Neural progenitor cell (in vitro differentiated cells): ENCODE measurements around the gene SRSF1. TPM values are rescaled to one million over a fixed set of nuclear protein-coding genes. Genes with fewer than 3 reads are reported as not detected.

Source experiments
- DNase-seq: peaks from one replicate; pipeline ENCODE4 v3.0.0-alpha.2; 2016; ENCODE audit warnings: low spot score
- H2AFZ ChIP-seq: fragments of 200-600 bp; sonication (generic); replicated peaks from 2 replicates; pipeline ENCODE4 v1.6.1; 2016; ENCODE audit warnings: antibody characterized with exemption
- H3F3A ChIP-seq: fragments of 200-600 bp; sonication (generic); 2 replicates; pipeline ENCODE4 v1.6.1; 2016; ENCODE audit warnings: antibody characterized with exemption, low read depth
- H3K27ac ChIP-seq: fragments of 200-600 bp; sonication (generic); 2 replicates; pipeline ENCODE4 v1.5.1; 2016; ENCODE audit warnings: mild to moderate bottlenecking
- H3K27me3 ChIP-seq: fragments of 200-600 bp; sonication (generic); 2 replicates; pipeline ENCODE4 v1.6.1; 2016; ENCODE audit warnings: mild to moderate bottlenecking, moderate library complexity
- H3K36me3 ChIP-seq: fragments of 200-600 bp; sonication (generic); 2 replicates; pipeline ENCODE4 v1.5.1; 2016
- H3K4me1 ChIP-seq: fragments of 200-600 bp; sonication (generic); 2 replicates; pipeline ENCODE4 v1.6.1; 2016; ENCODE audit warnings: mixed run types
- H3K4me2 ChIP-seq: fragments of 200-600 bp; sonication (generic); 2 replicates; pipeline ENCODE4 v1.6.1; 2016
- H3K4me3 ChIP-seq: fragments of 200-600 bp; sonication (generic); 2 replicates; pipeline ENCODE4 v1.5.1; 2016
- H3K79me2 ChIP-seq: fragments of 200-600 bp; sonication (generic); 2 replicates; pipeline ENCODE4 v1.6.1; 2016; ENCODE audit warnings: low read depth
- H3K9ac ChIP-seq: fragments of 200-600 bp; sonication (generic); 2 replicates; pipeline ENCODE4 v1.6.1; 2016
- H3K9me3 ChIP-seq: fragments of 200-600 bp; sonication (generic); 2 replicates; pipeline ENCODE4 v1.5.1; 2016; ENCODE audit warnings: low read depth
- H4K20me1 ChIP-seq: fragments of 200-600 bp; sonication (generic); 2 replicates; pipeline ENCODE4 v1.6.1; 2016; ENCODE audit warnings: low read depth
- H3K27ac Mint-ChIP-seq: 3 replicates; pipeline ENCODE4 v1.8.0; 2021; ENCODE audit warnings: mixed read lengths
- H3K27me3 Mint-ChIP-seq: 2 replicates; pipeline ENCODE4 v1.8.0; 2022; ENCODE audit warnings: low read depth, mild to moderate bottlenecking, inconsistent platforms, moderate library complexity, mixed read lengths; ENCODE audit not compliant: insufficient read depth
- H3K36me3 Mint-ChIP-seq: 3 replicates; pipeline ENCODE4 v1.8.0; 2021; ENCODE audit warnings: mixed read lengths
- H3K4me1 Mint-ChIP-seq: 3 replicates; pipeline ENCODE4 v1.8.0; 2021; ENCODE audit warnings: mixed read lengths
- H3K4me3 Mint-ChIP-seq: 3 replicates; pipeline ENCODE4 v1.8.0; 2021; ENCODE audit warnings: mild to moderate bottlenecking, moderate library complexity, mixed read lengths
- H3K9me3 Mint-ChIP-seq: 3 replicates; pipeline ENCODE4 v1.8.0; 2020; ENCODE audit warnings: mixed read lengths
- EZH2 ChIP-seq: fragments of 200-600 bp; sonication (generic); IDR thresholded peaks from 2 replicates; pipeline ENCODE4 v1.6.1; 2017; ENCODE audit warnings: antibody characterized with exemption, mild to moderate bottlenecking, moderate library complexity
- EZH2phosphoT487 ChIP-seq: fragments of 200-600 bp; sonication (generic); IDR thresholded peaks from 2 replicates; pipeline ENCODE4 v1.6.1; 2017; ENCODE audit warnings: antibody characterized with exemption
- total RNA-seq: library from RNA; depleted of rRNA; stranded (reverse); fragments of >200 nt; gene quantifications from 2 replicates; pipeline ENCODE4 v1.2.3, GENCODE V29; 2015; ENCODE audit warnings: low replicate concordance
- TF ChIP-seq, protein P1 (sequence below): fragments of 200-600 bp; sonication (generic); IDR thresholded peaks from 2 replicates; pipeline ENCODE4 v1.5.1; 2017; ENCODE audit warnings: antibody characterized with exemption, mild to moderate bottlenecking

SRSF1 gene
- total RNA-seq, 1 donor from 2014 or later = 556 TPM

DNA sequence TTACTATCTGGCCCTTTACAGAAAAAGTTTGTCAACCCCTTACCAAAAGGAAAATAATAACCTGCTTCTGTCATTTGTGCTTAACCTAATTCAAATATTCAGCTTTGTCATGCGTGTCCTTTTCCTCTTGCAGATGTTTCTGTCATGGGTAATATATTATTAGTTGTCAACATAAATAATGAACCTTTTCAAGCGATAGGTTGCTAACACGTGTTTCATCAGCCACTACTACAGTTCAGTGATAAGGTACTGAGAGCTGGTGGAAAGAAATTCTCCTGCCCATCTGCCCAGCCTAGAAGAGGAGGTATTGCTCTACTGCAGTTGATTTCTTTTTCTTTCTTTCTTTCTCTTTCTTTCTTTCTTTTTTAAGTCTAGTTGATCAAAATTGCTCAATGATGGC, 12.0 kb upstream of the SRSF1 start:
- H3K36me3 ChIP-seq = no peaks in the 10 kb centered on the region
- H3K27ac Mint-ChIP-seq = no peak overlapping the region
- no peak for TF ChIP-seq EZH2phosphoT487
- no peak for TF ChIP-seq EZH2
- TF ChIP-seq, protein P1, sequence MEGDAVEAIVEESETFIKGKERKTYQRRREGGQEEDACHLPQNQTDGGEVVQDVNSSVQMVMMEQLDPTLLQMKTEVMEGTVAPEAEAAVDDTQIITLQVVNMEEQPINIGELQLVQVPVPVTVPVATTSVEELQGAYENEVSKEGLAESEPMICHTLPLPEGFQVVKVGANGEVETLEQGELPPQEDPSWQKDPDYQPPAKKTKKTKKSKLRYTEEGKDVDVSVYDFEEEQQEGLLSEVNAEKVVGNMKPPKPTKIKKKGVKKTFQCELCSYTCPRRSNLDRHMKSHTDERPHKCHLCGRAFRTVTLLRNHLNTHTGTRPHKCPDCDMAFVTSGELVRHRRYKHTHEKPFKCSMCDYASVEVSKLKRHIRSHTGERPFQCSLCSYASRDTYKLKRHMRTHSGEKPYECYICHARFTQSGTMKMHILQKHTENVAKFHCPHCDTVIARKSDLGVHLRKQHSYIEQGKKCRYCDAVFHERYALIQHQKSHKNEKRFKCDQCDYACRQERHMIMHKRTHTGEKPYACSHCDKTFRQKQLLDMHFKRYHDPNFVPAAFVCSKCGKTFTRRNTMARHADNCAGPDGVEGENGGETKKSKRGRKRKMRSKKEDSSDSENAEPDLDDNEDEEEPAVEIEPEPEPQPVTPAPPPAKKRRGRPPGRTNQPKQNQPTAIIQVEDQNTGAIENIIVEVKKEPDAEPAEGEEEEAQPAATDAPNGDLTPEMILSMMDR = no peak
- no peaks in the 10 kb centered on the region for H3K36me3 Mint-ChIP-seq
- no peak overlapping the region for H3K4me3 Mint-ChIP-seq
- H3K4me3 ChIP-seq = no peak overlapping the region
- H3K4me1 Mint-ChIP-seq = peaks cover 4% of the 10 kb centered on the region
- no peak overlapping the region for H3K9ac ChIP-seq
- no peak overlapping the region for H2AFZ ChIP-seq
- no peaks in the 10 kb centered on the region for H3K27me3 ChIP-seq
- H3K27me3 Mint-ChIP-seq = peaks cover 2% of the 10 kb centered on the region
- no peaks in the 10 kb centered on the region for H4K20me1 ChIP-seq
- no peak overlapping the region for H3K27ac ChIP-seq
- H3K4me2 ChIP-seq = no peak overlapping the region
- peaks cover 5% of the 10 kb centered on the region for H3F3A ChIP-seq
- no peaks in the 10 kb centered on the region for H3K9me3 ChIP-seq
- no peaks in the 10 kb centered on the region for H3K9me3 Mint-ChIP-seq
- H3K4me1 ChIP-seq = peaks cover 9% of the 10 kb centered on the region
- no peak for DNase-seq
- H3K79me2 ChIP-seq = no peaks in the 10 kb centered on the region

DNA sequence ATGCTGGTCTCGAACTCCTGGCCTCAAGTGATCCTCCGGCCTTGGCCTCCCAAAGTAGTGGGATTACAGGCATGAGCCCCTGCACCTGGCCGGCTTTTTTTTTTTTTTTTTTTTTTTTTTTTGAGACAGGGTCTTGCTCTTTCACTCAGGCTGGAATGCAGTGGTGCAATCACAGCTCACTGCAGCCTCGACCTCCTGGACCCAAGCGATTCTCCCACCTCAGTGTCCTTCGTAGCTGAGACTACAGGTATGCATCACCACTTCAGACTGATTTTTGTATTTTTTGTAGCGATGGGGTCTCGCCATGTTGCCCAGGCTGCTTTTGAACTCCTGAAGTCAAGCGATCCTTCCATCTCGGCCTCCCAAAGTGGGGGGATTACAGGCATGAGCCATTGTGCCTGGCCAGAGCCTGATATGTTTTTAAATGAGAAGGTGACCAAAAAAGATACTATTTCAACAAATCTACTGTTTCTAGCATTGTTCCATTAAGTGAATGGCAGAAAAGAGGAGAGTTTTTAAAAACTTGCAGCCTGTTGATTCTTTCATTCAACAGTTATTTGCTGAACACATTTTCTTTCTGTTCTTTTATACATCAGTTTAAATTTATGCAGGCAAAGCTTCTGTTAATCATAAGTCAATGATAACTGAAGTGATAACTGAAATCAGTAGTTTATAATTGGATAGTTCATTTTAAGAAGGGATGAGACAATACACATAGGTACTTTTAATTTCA, 3.2 kb upstream of the SRSF1 start:
- Histone ChIP-seq H3K9ac (no peak overlapping the region), H3K4me2 (no peak overlapping the region), H3K9me3 (no peaks in the 10 kb centered on the region), H3K27ac (no peak overlapping the region), H3F3A (peaks cover 46% of the 10 kb centered on the region), H3K4me1 (peaks cover 7% of the 10 kb centered on the region), H3K36me3 (peaks cover 5% of the 10 kb centered on the region), H3K79me2 (peaks cover 34% of the 10 kb centered on the region), H2AFZ (no peak overlapping the region), H3K27me3 (no peaks in the 10 kb centered on the region), H3K4me3 (no peak overlapping the region), H4K20me1 (peaks cover 11% of the 10 kb centered on the region)
- H3K27ac Mint-ChIP-seq = no peak overlapping the region
- no peak for DNase-seq
- peaks cover 9% of the 10 kb centered on the region for H3K9me3 Mint-ChIP-seq
- TF ChIP-seq EZH2 (no peak), EZH2phosphoT487 (no peak)
- TF ChIP-seq, protein P1 = no peak
- peaks cover 3% of the 10 kb centered on the region for H3K27me3 Mint-ChIP-seq
- peaks cover 23% of the 10 kb centered on the region for H3K36me3 Mint-ChIP-seq
- no peak overlapping the region for H3K4me3 Mint-ChIP-seq
- peaks cover 24% of the 10 kb centered on the region for H3K4me1 Mint-ChIP-seq

DNA sequence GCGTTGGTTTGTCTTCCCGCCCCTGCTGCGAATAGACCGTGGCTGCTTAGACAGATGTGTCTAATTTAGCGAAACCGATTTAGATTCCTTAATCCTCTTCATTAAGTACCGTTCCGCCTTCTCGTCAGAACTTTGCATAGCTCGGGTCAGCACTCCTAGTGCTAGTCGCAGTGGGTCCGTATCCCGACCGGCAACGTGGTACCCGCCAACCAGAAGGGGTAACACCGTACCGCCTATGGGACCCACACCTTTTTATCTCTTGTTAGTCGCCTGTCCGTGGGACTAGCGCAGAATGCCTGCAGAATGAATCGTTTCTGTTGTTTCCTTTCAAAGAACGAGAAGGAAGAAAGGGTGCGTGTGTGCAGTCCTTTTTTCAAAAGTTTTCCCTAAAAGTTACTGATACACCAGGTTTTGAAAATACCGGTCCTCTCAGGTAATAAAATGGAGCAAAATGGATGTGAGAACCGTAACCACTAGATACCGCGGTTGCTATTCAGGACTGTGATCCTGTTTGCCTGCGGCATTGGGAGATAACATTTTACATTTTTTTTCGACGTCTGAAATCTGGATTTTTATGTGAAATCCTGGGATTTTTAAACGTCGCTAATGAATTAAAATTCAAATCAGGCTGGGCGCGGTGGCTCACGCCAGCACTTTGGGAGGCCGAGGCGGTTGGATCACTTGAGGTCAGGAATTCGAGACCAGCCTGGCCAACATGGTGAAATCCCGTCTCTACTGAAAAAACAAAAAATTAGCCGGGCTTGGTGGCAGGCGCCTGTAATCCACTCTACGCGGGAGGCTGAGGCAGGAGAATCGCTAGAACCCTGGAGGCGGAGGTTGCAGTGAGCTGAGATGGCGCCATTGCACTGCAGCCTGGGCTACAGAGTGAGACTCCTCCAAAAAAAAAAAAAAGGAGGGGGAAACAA, 998 bp upstream of the SRSF1 start:
- Histone ChIP-seq H3K27ac (peak overlapping the region; percentile 97), H3K4me2 (peak overlapping the region; percentile 89), H3K9me3 (no peaks in the 10 kb centered on the region), H3K4me1 (peaks cover 27% of the 10 kb centered on the region), H3K27me3 (no peaks in the 10 kb centered on the region), H3K9ac (no peak overlapping the region), H3K4me3 (peak overlapping the region; percentile 86), H3F3A (peaks cover 68% of the 10 kb centered on the region), H3K36me3 (peaks cover 26% of the 10 kb centered on the region), H4K20me1 (peaks cover 33% of the 10 kb centered on the region), H3K79me2 (peaks cover 56% of the 10 kb centered on the region), H2AFZ (peak overlapping the region; percentile 17)
- Mint-ChIP-seq H3K27ac (peak overlapping the region; percentile 100), H3K27me3 (peaks cover 3% of the 10 kb centered on the region), H3K4me3 (peak overlapping the region; percentile 100), H3K9me3 (peaks cover 9% of the 10 kb centered on the region), H3K4me1 (peaks cover 40% of the 10 kb centered on the region), H3K36me3 (peaks cover 36% of the 10 kb centered on the region)
- no peak for TF ChIP-seq EZH2
- TF ChIP-seq, protein P1 = no peak
- TF ChIP-seq EZH2phosphoT487 = no peak
- DNase-seq = no peak
